Bone marrow (tissue), 2 donors: ENCODE results near the gene ESRRA.
"Not testable (repeated sequence)": the region's sequence is repeated elsewhere in the genome, so short reads cannot be mapped to it uniquely, and the experiment has no call there.

Experiments
- DNase-seq, 2 donors: peaks; one replicate each; lab custom pipeline; 2025; lab: John Stamatoyannopoulos, UW

The ESRRA gene

GRCh38 chr11:64292460-64293254 is 12.7 kb upstream of the ESRRA start:
- no peak for DNase-seq

- no peak for DNase-seq
These were observed 10.6 kb upstream of the ESRRA start for GRCh38 chr11:64294774-64295173.

- no peak for DNase-seq
These were observed 9.6 kb upstream of the ESRRA start for GRCh38 chr11:64295760-64296159.

- DNase-seq = no peak
These were observed 9.1 kb upstream of the ESRRA start for GRCh38 chr11:64296236-64296635.

GRCh38 chr11:64296830-64297698 is 8.3 kb upstream of the ESRRA start:
- no peak for DNase-seq

- DNase-seq = no peak
These were observed 7.5 kb upstream of the ESRRA start for GRCh38 chr11:64297699-64298358.

- no peak for DNase-seq
These were observed 6.1 kb upstream of the ESRRA start for GRCh38 chr11:64298966-64299846.

- no peak for DNase-seq
These were observed 5.3 kb upstream of the ESRRA start, which contains the start of gene CATSPERZ for GRCh38 chr11:64299847-64300648. Gene CATSPERZ, plus strand, starts transcription at chr11:64300358. Its CDS starts 53 bp downstream, at chr11:64300411.

- DNase-seq = no peak
These were observed 2.0 kb upstream of the ESRRA start for GRCh38 chr11:64303109-64304031.

GRCh38 chr11:64304032-64304315 is 1.4 kb upstream of the ESRRA start:
- DNase-seq = no peak

- DNase-seq = peak; percentile 86
These were observed 830 bp upstream of the ESRRA start for GRCh38 chr11:64304316-64305072.

- DNase-seq = peak; percentile 65 to 75
These were observed 603 bp downstream of the ESRRA start for GRCh38 chr11:64305691-64306562.

- no peak for DNase-seq
These were observed 1.2 kb downstream of the ESRRA start for GRCh38 chr11:64306563-64306875.

- DNase-seq = no peak
These were observed 1.7 kb downstream of the ESRRA start for GRCh38 chr11:64306876-64307622.

- not testable (repeated sequence) for DNase-seq
These were observed 2.5 kb downstream of the ESRRA start for GRCh38 chr11:64307795-64308194.

GRCh38 chr11:64312947-64313346 is 7.6 kb downstream of the ESRRA start:
- DNase-seq = no peak

GRCh38 chr11:64313491-64314145 is 8.3 kb downstream of the ESRRA start:
- DNase-seq = no peak
